A673 (cell line): Measurements from ENCODE around the gene SDF2L1. TPM values are rescaled to one million over a fixed set of nuclear protein-coding genes. Genes with fewer than 3 reads are reported as not detected.
"Not testable (repeated sequence)": the region's sequence is repeated elsewhere in the genome, so short reads cannot be mapped to it uniquely, and the experiment has no call there.

Source experiments
- BruUV-seq: library from RNA; stranded (reverse); fragments of 400-500 nt; replicated peaks from 2 replicates; lab custom pipeline; 2021; lab: Mats Ljungman, UMichigan
- CTCF ChIA-PET: fragments of 300-600 bp; sonication (Branson Sonifier 250); formaldehyde crosslinking; loops from one replicate; lab custom pipeline; 2022; ENCODE audit warnings: antibody characterized with exemption; lab: Charles Lee
- POLR2A ChIA-PET: fragments of 300-600 bp; sonication (Branson Sonifier 250); formaldehyde crosslinking; loops from one replicate; lab custom pipeline; 2022; ENCODE audit warnings: antibody characterized with exemption; ENCODE audit not compliant: low non-redundant PET; lab: Charles Lee
- DNase-seq: peaks from one replicate; pipeline ENCODE4 v3.0.0-alpha.2; 2015; ENCODE audit warnings: low spot score
- H3K27ac ChIP-seq: fragments of 200-600 bp; sonication (generic); 2 replicates; pipeline ENCODE4 v1.5.1; 2016; ENCODE audit warnings: mixed run types, low read depth, mild to moderate bottlenecking, mixed read lengths, antibody characterized with exemption, low read length; ENCODE audit not compliant: poor library complexity, severe bottlenecking
- H3K27me3 ChIP-seq: fragments of 200-600 bp; sonication (generic); replicated peaks from 2 replicates; pipeline ENCODE4 v1.6.1; 2017; ENCODE audit warnings: mixed run types, low read depth, mild to moderate bottlenecking, mixed read lengths, antibody characterized with exemption, low read length; ENCODE audit not compliant: insufficient read depth, poor library complexity
- H3K36me3 ChIP-seq: fragments of 200-600 bp; sonication (generic); 2 replicates; pipeline ENCODE4 v1.6.1; 2016; ENCODE audit warnings: mixed run types, mild to moderate bottlenecking, mixed read lengths, antibody characterized with exemption, low read length; ENCODE audit not compliant: insufficient read depth, poor library complexity, severe bottlenecking
- H3K4me1 ChIP-seq: fragments of 200-600 bp; sonication (generic); 2 replicates; pipeline ENCODE4 v1.6.1; 2017; ENCODE audit warnings: mixed run types, mild to moderate bottlenecking, mixed read lengths, antibody characterized with exemption, low read length; ENCODE audit not compliant: insufficient read depth, poor library complexity, severe bottlenecking
- H3K4me3 ChIP-seq: fragments of 200-600 bp; sonication (generic); 2 replicates; pipeline ENCODE4 v1.5.1; 2016; ENCODE audit warnings: low read depth, mixed run types, mild to moderate bottlenecking, mixed read lengths, low read length; ENCODE audit not compliant: poor library complexity, severe bottlenecking
- H3K9me3 ChIP-seq: fragments of 200-600 bp; sonication (generic); 2 replicates; pipeline ENCODE4 v1.6.1; 2016; ENCODE audit warnings: mixed run types, low read depth, mild to moderate bottlenecking, mixed read lengths, antibody characterized with exemption, low read length; ENCODE audit not compliant: poor library complexity, severe bottlenecking
- EZH2 ChIP-seq: fragments of 200-600 bp; sonication (generic); IDR thresholded peaks from 2 replicates; pipeline ENCODE4 v1.6.1; 2017; ENCODE audit warnings: borderline replicate concordance, low read depth, mild to moderate bottlenecking, mixed read lengths, antibody characterized with exemption, low read length; ENCODE audit not compliant: poor library complexity, severe bottlenecking
- intact Hi-C: fragments of 100-400 bp; cut with micrococcal nuclease; formaldehyde crosslinking; loops from one replicate; pipeline ENCODE4 v1.10.0; 2022; ENCODE audit not compliant: unreplicated experiment
- microRNA-seq: library from miRNA; unstranded; fragments of <30 nt; microRNA quantifications from one replicate; pipeline ENCODE4 v1.2.0, GENCODE V29; 2021
- total RNA-seq: library from RNA; stranded (reverse); gene quantifications from 2 replicates; pipeline ENCODE4 v1.2.3, GENCODE V29; 2021
- TF ChIP-seq, protein P1 (sequence below): fragments of 300-800, 200-600 bp; sonication (generic); conservative IDR thresholded peaks from 2 replicates; pipeline ENCODE4 v1.5.1; 2017; ENCODE audit warnings: low read depth, mild to moderate bottlenecking, antibody characterized with exemption, low read length, moderate library complexity, mixed read lengths

The SDF2L1 gene
- total RNA-seq, 1 experiment from 2014 or later: 50.1 TPM

DNA sequence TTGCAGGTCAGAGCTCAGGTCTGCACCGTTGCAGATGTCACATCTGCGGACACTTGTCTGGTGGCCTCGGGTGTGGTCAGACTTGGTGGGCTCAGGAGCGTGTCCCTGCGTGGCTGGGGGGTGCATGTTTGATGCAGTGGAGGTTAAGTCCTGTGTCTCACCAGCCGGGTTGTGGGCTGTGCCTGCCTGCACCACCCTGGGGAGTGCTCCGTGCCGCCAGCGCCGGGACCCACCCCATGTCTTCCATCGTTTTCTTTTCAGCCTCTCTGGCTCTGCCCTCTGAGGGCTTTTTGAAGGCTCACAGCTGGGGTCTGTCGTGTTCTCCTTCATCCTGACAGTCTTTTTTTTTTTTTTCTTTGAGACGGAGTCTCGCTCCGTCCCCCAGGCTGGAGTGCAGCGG is 49.7 kb downstream of the SDF2L1 start:
- TF ChIP-seq, protein P1, sequence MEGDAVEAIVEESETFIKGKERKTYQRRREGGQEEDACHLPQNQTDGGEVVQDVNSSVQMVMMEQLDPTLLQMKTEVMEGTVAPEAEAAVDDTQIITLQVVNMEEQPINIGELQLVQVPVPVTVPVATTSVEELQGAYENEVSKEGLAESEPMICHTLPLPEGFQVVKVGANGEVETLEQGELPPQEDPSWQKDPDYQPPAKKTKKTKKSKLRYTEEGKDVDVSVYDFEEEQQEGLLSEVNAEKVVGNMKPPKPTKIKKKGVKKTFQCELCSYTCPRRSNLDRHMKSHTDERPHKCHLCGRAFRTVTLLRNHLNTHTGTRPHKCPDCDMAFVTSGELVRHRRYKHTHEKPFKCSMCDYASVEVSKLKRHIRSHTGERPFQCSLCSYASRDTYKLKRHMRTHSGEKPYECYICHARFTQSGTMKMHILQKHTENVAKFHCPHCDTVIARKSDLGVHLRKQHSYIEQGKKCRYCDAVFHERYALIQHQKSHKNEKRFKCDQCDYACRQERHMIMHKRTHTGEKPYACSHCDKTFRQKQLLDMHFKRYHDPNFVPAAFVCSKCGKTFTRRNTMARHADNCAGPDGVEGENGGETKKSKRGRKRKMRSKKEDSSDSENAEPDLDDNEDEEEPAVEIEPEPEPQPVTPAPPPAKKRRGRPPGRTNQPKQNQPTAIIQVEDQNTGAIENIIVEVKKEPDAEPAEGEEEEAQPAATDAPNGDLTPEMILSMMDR: no peak
- TF ChIP-seq EZH2: no peak
- Histone ChIP-seq H3K36me3 (peaks cover 7% of the 10 kb centered on the region), H3K27ac (no peak overlapping the region), H3K4me3 (no peak overlapping the region), H3K4me1 (no peaks in the 10 kb centered on the region), H3K9me3 (no peaks in the 10 kb centered on the region), H3K27me3 (no peaks in the 10 kb centered on the region)
- intact Hi-C loops: no loop called here
- ChIA-PET CTCF (no interaction called here), POLR2A (no interaction called here)
- no peak for DNase-seq
- no TSS peak for BruUV-seq

DNA sequence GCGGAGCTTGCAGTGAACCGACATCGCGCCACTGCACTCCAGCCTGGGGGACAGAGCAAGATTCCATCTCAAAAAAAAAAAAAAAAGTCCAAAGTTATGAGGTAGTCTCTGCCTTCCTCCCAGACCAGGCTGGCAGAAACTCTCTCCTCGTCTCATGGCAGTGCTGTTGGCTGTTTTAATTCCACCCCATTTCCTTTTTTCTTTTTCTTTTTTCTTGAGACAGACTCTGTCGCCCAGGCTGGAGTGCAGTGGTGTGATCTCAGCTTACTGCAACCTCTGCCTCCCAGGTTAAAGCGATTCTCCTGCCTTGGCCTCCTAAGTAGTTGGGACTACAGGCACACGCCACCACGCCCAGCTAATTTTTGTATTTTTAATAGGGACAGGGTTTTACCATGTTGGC is 50.8 kb downstream of the SDF2L1 start:
- BruUV-seq, intact Hi-C loops, CTCF ChIA-PET, POLR2A ChIA-PET, H3K4me1 ChIP-seq, H3K27ac ChIP-seq, H3K9me3 ChIP-seq, DNase-seq, H3K4me3 ChIP-seq, H3K27me3 ChIP-seq: not testable (repeated sequence)
- H3K36me3 ChIP-seq: peaks cover 17% of the 10 kb centered on the region

- intact Hi-C loops: no loop called here
- H3K4me3 ChIP-seq: no peak overlapping the region
- TF ChIP-seq, protein P1: no peak
- no peak for TF ChIP-seq EZH2
- no peak overlapping the region for H3K27ac ChIP-seq
- BruUV-seq: no TSS peak
- no peaks in the 10 kb centered on the region for H3K27me3 ChIP-seq
- peaks cover 17% of the 10 kb centered on the region for H3K36me3 ChIP-seq
- no peak for DNase-seq
- no peaks in the 10 kb centered on the region for H3K9me3 ChIP-seq
- no peaks in the 10 kb centered on the region for H3K4me1 ChIP-seq
- CTCF ChIA-PET: no interaction called here
- POLR2A ChIA-PET: no interaction called here
These were observed 51.4 kb downstream of the SDF2L1 start for GRCh38 chr22:21693333-21693998.

Small RNA genes lying within 50 kb of the gene (microRNA-seq; reads per million reads assigned to microRNA genes)
- gene MIR130B (7,430 reads per million, percentile 94 among the genes with 10 or more reads in this experiment), gene MIR301B (86.8 reads per million, percentile 63 among the genes with 10 or more reads in this experiment)

Other genes with a start within 250 kb of the SDF2L1 start
- gene HIC2, start 224.9 kb upstream of the SDF2L1 start, total RNA-seq: 11.3 and 13.1 TPM in 2 replicates
- 0.82 and 1.7 TPM in 2 replicates for gene TMEM191C, start 174.9 kb upstream of the SDF2L1 start, total RNA-seq
- 1.8 and 1.9 TPM in 2 replicates for gene RIMBP3C, start 90.8 kb upstream of the SDF2L1 start, total RNA-seq
- gene UBE2L3, start 74.6 kb upstream of the SDF2L1 start, total RNA-seq: 111 and 118 TPM in 2 replicates
- gene YDJC, start 12.3 kb upstream of the SDF2L1 start, total RNA-seq: 33.8 and 37.0 TPM in 2 replicates
- gene CCDC116, start 9.5 kb upstream of the SDF2L1 start, total RNA-seq: 1.3 and 2.3 TPM in 2 replicates
- gene PPIL2, start 23.7 kb downstream of the SDF2L1 start, total RNA-seq: 46.8 and 49.3 TPM in 2 replicates
- 3.6 and 7.5 TPM in 2 replicates for gene YPEL1, start 93.5 kb downstream of the SDF2L1 start, total RNA-seq
- 136 and 139 TPM in 2 replicates for gene MAPK1, start 225.3 kb downstream of the SDF2L1 start, total RNA-seq